ENCODE results near the gene RIN2.

RIN2 gene

GRCh38 chr20:19745106-19745505, 13.0 kb upstream of the RIN2 start:
- no peak overlapping the region for H3K4me3 ChIP-seq (ENCODE audit: low read depth, low read length)
- no peak for DNase-seq (ENCODE audit: low read depth)
- TF ChIP-seq POLR2A (IDR thresholded peaks at IDR 0.05; ENCODE audit: extremely low read depth, insufficient read length) (no peak), MYC (IDR thresholded peaks at IDR 0.05; ENCODE audit: low read depth, low read length) (no peak)
- TF ChIP-seq, protein P1, sequence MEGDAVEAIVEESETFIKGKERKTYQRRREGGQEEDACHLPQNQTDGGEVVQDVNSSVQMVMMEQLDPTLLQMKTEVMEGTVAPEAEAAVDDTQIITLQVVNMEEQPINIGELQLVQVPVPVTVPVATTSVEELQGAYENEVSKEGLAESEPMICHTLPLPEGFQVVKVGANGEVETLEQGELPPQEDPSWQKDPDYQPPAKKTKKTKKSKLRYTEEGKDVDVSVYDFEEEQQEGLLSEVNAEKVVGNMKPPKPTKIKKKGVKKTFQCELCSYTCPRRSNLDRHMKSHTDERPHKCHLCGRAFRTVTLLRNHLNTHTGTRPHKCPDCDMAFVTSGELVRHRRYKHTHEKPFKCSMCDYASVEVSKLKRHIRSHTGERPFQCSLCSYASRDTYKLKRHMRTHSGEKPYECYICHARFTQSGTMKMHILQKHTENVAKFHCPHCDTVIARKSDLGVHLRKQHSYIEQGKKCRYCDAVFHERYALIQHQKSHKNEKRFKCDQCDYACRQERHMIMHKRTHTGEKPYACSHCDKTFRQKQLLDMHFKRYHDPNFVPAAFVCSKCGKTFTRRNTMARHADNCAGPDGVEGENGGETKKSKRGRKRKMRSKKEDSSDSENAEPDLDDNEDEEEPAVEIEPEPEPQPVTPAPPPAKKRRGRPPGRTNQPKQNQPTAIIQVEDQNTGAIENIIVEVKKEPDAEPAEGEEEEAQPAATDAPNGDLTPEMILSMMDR (IDR thresholded peaks at IDR 0.05; ENCODE audit: low read depth, low read length) = no peak
- TF ChIP-seq, protein P2, sequence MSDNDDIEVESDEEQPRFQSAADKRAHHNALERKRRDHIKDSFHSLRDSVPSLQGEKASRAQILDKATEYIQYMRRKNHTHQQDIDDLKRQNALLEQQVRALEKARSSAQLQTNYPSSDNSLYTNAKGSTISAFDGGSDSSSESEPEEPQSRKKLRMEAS (IDR thresholded peaks at IDR 0.05; ENCODE audit: low read depth, low read length) = no peak

DNA sequence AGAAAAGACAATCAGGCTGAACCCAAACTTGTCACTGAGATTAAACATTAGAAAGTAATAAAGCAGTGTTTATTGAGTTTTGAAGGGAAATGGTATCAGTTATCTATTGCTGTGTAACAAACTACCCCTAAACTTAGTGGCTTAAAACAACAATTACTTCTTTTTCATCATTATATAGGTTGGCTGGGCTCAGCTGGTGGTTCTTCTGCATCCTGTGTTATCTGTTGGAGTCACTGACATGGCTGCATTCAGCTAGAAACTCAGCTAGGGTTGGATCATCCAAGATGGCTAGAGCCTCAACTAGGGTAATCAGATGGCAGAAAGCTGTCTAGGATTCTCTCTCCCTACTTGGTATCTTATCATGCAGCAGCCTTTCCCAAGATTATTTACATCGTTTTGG, 12.5 kb upstream of the RIN2 start:
- no peak for DNase-seq (ENCODE audit: low read depth)
- TF ChIP-seq MYC (IDR thresholded peaks at IDR 0.05; ENCODE audit: low read depth, low read length) (no peak), POLR2A (IDR thresholded peaks at IDR 0.05; ENCODE audit: extremely low read depth, insufficient read length) (no peak)
- TF ChIP-seq, protein P2 (IDR thresholded peaks at IDR 0.05; ENCODE audit: low read depth, low read length) = no peak
- TF ChIP-seq, protein P1 (IDR thresholded peaks at IDR 0.05; ENCODE audit: low read depth, low read length) = no peak

GRCh38 chr20:19746396-19746795, 11.7 kb upstream of the RIN2 start:
- TF ChIP-seq, protein P2 (IDR thresholded peaks at IDR 0.05; ENCODE audit: low read depth, low read length) = no peak
- TF ChIP-seq, protein P1 (IDR thresholded peaks at IDR 0.05; ENCODE audit: low read depth, low read length) = no peak
- no peak for TF ChIP-seq MYC (IDR thresholded peaks at IDR 0.05; ENCODE audit: low read depth, low read length)
- no peak for TF ChIP-seq POLR2A (IDR thresholded peaks at IDR 0.05; ENCODE audit: extremely low read depth, insufficient read length)
- DNase-seq (ENCODE audit: low read depth) = no peak
- H3K4me3 ChIP-seq (ENCODE audit: low read depth, low read length) = no peak overlapping the region

More for the DNA sequence above, 12.5 kb upstream of the RIN2 start:
- H3K4me3 ChIP-seq (ENCODE audit: low read depth, low read length) = no peak overlapping the region

DNA sequence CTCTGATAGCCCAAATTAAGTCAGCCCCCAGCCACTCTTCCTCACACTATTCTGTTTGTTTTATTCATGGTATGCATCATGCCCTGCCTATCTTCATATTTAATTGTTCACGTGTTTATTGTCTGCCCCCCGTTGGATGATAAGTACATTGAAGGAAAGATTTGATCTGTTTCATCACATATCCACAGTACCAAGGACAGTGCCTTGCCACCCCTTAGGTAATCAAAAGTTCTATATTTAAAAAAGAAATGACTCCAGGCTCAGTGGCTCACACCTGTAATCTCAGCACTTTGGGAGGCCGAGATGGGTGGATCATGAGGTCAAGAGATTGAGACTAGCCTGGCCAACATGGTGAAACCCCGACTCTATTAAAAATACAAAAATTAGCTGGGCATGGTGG, 10.2 kb upstream of the RIN2 start:
- DNase-seq (ENCODE audit: low read depth) = no peak
- no peak overlapping the region for H3K4me3 ChIP-seq (ENCODE audit: low read depth, low read length)
- TF ChIP-seq, protein P1 (IDR thresholded peaks at IDR 0.05; ENCODE audit: low read depth, low read length) = no peak
- TF ChIP-seq, protein P2 (IDR thresholded peaks at IDR 0.05; ENCODE audit: low read depth, low read length) = no peak
- TF ChIP-seq POLR2A (IDR thresholded peaks at IDR 0.05; ENCODE audit: extremely low read depth, insufficient read length) (no peak), MYC (IDR thresholded peaks at IDR 0.05; ENCODE audit: low read depth, low read length) (no peak)

DNA sequence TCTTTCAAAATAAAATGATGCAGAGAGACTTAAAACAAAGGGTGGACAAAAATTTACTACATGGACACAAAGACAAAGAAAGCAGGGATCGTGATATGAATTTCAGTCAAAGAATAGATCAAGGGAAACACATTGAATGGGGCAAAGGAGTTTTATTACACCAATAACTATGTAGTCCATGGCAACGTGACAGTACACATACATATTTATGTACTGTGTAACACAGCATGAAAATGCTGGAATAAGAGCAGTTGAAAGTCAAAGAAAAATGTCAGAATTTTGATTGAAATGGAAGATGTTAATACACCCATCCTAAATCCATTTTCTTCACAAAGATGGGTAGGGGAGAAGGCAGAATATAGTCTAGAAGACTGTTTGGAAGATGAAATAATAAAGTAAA, 9.4 kb upstream of the RIN2 start:
- TF ChIP-seq, protein P1 (IDR thresholded peaks at IDR 0.05; ENCODE audit: low read depth, low read length) = no peak
- TF ChIP-seq, protein P2 (IDR thresholded peaks at IDR 0.05; ENCODE audit: low read depth, low read length) = no peak
- no peak for TF ChIP-seq POLR2A (IDR thresholded peaks at IDR 0.05; ENCODE audit: extremely low read depth, insufficient read length)
- DNase-seq (ENCODE audit: low read depth) = no peak
- H3K4me3 ChIP-seq (ENCODE audit: low read depth, low read length) = no peak overlapping the region
